Activated CD4-positive, alpha-beta T cell treated with anti-CD3 and anti-CD28 coated beads for 36 hours (primary cell): ENCODE results near the gene CFL2. TPM values are rescaled to one million over a fixed set of nuclear protein-coding genes. Genes with fewer than 3 reads are reported as not detected.
A peak's percentile ranks its signal among the peaks of the same experiment; 100 is the strongest.
"Not testable (repeated sequence)": the region's sequence is repeated elsewhere in the genome, so short reads cannot be mapped to it uniquely, and the experiment has no call there.

ENCODE experiments used
- ATAC-seq: fragments of 200-7000 bp; cut with Tn5 transposase; one replicate; pipeline ENCODE4 v1.10.0; 2021; ENCODE audit warnings: mild to moderate bottlenecking, moderate library complexity
- CTCF ChIA-PET: fragments of 350-600 bp; sonication (Branson Sonifier 250); formaldehyde crosslinking; loops from one replicate; lab custom pipeline; 2021; ENCODE audit warnings: antibody characterized with exemption; lab: Charles Lee
- POLR2A ChIA-PET: fragments of 350-600 bp; sonication (Branson Sonifier 250); formaldehyde crosslinking; loops from one replicate; lab custom pipeline; 2021; ENCODE audit warnings: antibody characterized with exemption, inconsistent platforms; lab: Charles Lee
- DNase-seq: peaks from one replicate; pipeline ENCODE4 v3.0.0-alpha.2; 2020
- H3K27ac Mint-ChIP-seq: one replicate; pipeline ENCODE4 v1.8.0; 2021; ENCODE audit warnings: mixed read lengths
- H3K27me3 Mint-ChIP-seq: one replicate; pipeline ENCODE4 v1.8.0; 2021; ENCODE audit warnings: mixed read lengths
- H3K36me3 Mint-ChIP-seq: one replicate; pipeline ENCODE4 v1.8.0; 2021; ENCODE audit warnings: low read depth, mixed read lengths
- H3K4me1 Mint-ChIP-seq: one replicate; pipeline ENCODE4 v1.8.0; 2021; ENCODE audit warnings: mixed read lengths
- H3K4me3 Mint-ChIP-seq: one replicate; pipeline ENCODE4 v1.8.0; 2021; ENCODE audit warnings: mild to moderate bottlenecking, moderate library complexity, mixed read lengths
- H3K9me3 Mint-ChIP-seq: one replicate; pipeline ENCODE4 v1.8.0; 2021; ENCODE audit warnings: low read depth, mixed read lengths
- intact Hi-C, 2 experiments: fragments of 100-400 bp; cut with DNase I in 1 of 2; cut with micrococcal nuclease in 1 of 2; formaldehyde crosslinking; loops; one replicate each; pipeline versions ENCODE4 v1.14.2 to v1.15.1; 2022 to 2024; cut with DNase I, micrococcal nuclease
- total RNA-seq, 2 experiments: library from RNA; stranded (reverse); gene quantifications; one replicate each; pipeline ENCODE4 v1.2.3, GENCODE V29; 2021

The CFL2 gene
- 1 to 10 TPM; 4.5 to 6.8 TPM for total RNA-seq

- Mint-ChIP-seq H3K36me3 (peaks cover 12% of the 10 kb centered on the region), H3K4me3 (peak within 1 kb of the TSS; percentile 91), H3K27ac (peak within 1 kb of the TSS; percentile 91), H3K4me1 (peaks cover 21% of the 10 kb centered on the region), H3K9me3 (no peaks in the 10 kb centered on the region), H3K27me3 (no peaks in the 10 kb centered on the region)
- DNase-seq (peak; percentile 79), ATAC-seq (peak; percentile 84)
- intact Hi-C loops = loop anchor here (1.0 to 10.0 kb wide), 8 partner anchors 82 to 332 kb away; partner anchors contain the start of genes SNX6 (in 2 of the 2), SRP54 (in 2 of the 2), FAM177A1 (in 1 of the 2) and SPTSSA (in 1 of the 2)
- ChIA-PET POLR2A (interaction anchor here (0.7 to 0.9 kb wide), 4 partner anchors 11 to 1064 kb away, joined by 3 to 4 read pairs (median 3); partner anchors contain the start of gene NFKBIA), CTCF (interaction anchor here (0.5 to 6.9 kb wide), 4 partner anchors 9 to 379 kb away, joined by 3 to 65 read pairs (median 4); no protein-coding TSS in a partner anchor)
Observed at GRCh38 chr14:34714320-34715126, at the start of gene CFL2. CFL2 (minus strand) TSS chr14:34714593; CDS start chr14:34714540, 53 bp downstream.

- no peaks in the 10 kb centered on the region for H3K9me3 Mint-ChIP-seq
- intact Hi-C loops = no loop called here
- DNase-seq = no peak
- no peak overlapping the region for H3K4me3 Mint-ChIP-seq
- ChIA-PET POLR2A (no interaction called here), CTCF (no interaction called here)
- no peaks in the 10 kb centered on the region for H3K27me3 Mint-ChIP-seq
- H3K36me3 Mint-ChIP-seq = peaks cover 30% of the 10 kb centered on the region
- no peaks in the 10 kb centered on the region for H3K4me1 Mint-ChIP-seq
- no peak overlapping the region for H3K27ac Mint-ChIP-seq
- ATAC-seq = no peak
Observed at GRCh38 chr14:34755215-34755614, 40.8 kb upstream of the CFL2 start.

GRCh38 chr14:34754687-34755086 is 40.3 kb upstream of the CFL2 start:
- no peak for ATAC-seq
- H3K9me3 Mint-ChIP-seq = no peaks in the 10 kb centered on the region
- no peak overlapping the region for H3K27ac Mint-ChIP-seq
- ChIA-PET CTCF (no interaction called here), POLR2A (no interaction called here)
- intact Hi-C loops = no loop called here
- H3K36me3 Mint-ChIP-seq = peaks cover 28% of the 10 kb centered on the region
- H3K4me1 Mint-ChIP-seq = no peaks in the 10 kb centered on the region
- no peak overlapping the region for H3K4me3 Mint-ChIP-seq
- H3K27me3 Mint-ChIP-seq = no peaks in the 10 kb centered on the region
- no peak for DNase-seq

GRCh38 chr14:34750670-34751069 is 36.3 kb upstream of the CFL2 start:
- ChIA-PET POLR2A (no interaction called here), CTCF (no interaction called here)
- Mint-ChIP-seq H3K27me3 (no peaks in the 10 kb centered on the region), H3K9me3 (no peaks in the 10 kb centered on the region), H3K36me3 (peaks cover 17% of the 10 kb centered on the region), H3K27ac (no peak overlapping the region), H3K4me3 (no peak overlapping the region), H3K4me1 (no peaks in the 10 kb centered on the region)
- DNase-seq (no peak), ATAC-seq (no peak)
- intact Hi-C loops = no loop called here

GRCh38 chr14:34750233-34750632 is 35.8 kb upstream of the CFL2 start:
- no peaks in the 10 kb centered on the region for H3K27me3 Mint-ChIP-seq
- H3K4me1 Mint-ChIP-seq = no peaks in the 10 kb centered on the region
- intact Hi-C loops = no loop called here
- ChIA-PET CTCF (no interaction called here), POLR2A (no interaction called here)
- peaks cover 13% of the 10 kb centered on the region for H3K36me3 Mint-ChIP-seq
- no peak overlapping the region for H3K4me3 Mint-ChIP-seq
- H3K27ac Mint-ChIP-seq = no peak overlapping the region
- ATAC-seq = no peak
- no peaks in the 10 kb centered on the region for H3K9me3 Mint-ChIP-seq
- no peak for DNase-seq

GRCh38 chr14:34749408-34749807 is 35.0 kb upstream of the CFL2 start:
- CTCF ChIA-PET = interaction anchor here (0.6 to 2.2 kb wide), 5 partner anchors 16 to 353 kb away, joined by 3 to 16 read pairs (median 3); no protein-coding TSS in a partner anchor
- DNase-seq (no peak), ATAC-seq (no peak)
- intact Hi-C loops = no loop called here
- Mint-ChIP-seq H3K27me3 (no peaks in the 10 kb centered on the region), H3K4me1 (no peaks in the 10 kb centered on the region), H3K27ac (no peak overlapping the region), H3K36me3 (peaks cover 10% of the 10 kb centered on the region), H3K9me3 (no peaks in the 10 kb centered on the region), H3K4me3 (no peak overlapping the region)
- POLR2A ChIA-PET = no interaction called here

GRCh38 chr14:34742270-34743115 is 28.1 kb upstream of the CFL2 start:
- Mint-ChIP-seq H3K4me3 (no peak overlapping the region), H3K27me3 (no peaks in the 10 kb centered on the region), H3K36me3 (no peaks in the 10 kb centered on the region), H3K4me1 (peaks cover 12% of the 10 kb centered on the region), H3K27ac (no peak overlapping the region), H3K9me3 (peaks cover 3% of the 10 kb centered on the region)
- POLR2A ChIA-PET = no interaction called here
- DNase-seq (no peak), ATAC-seq (no peak)
- intact Hi-C loops = no loop called here
- CTCF ChIA-PET = interaction anchor here (1.5 to 1.8 kb wide), 2 partner anchors 19 to 72 kb away, joined by 5 read pairs; no protein-coding TSS in a partner anchor

GRCh38 chr14:34741840-34742239 is 27.4 kb upstream of the CFL2 start:
- no peak for ATAC-seq
- Mint-ChIP-seq H3K9me3 (peaks cover 3% of the 10 kb centered on the region), H3K4me3 (no peak overlapping the region), H3K36me3 (no peaks in the 10 kb centered on the region), H3K4me1 (peaks cover 12% of the 10 kb centered on the region), H3K27me3 (no peaks in the 10 kb centered on the region), H3K27ac (no peak overlapping the region)
- intact Hi-C loops = no loop called here
- ChIA-PET CTCF (interaction anchor here (0.5 to 1.8 kb wide), 3 partner anchors 19 to 72 kb away, joined by 3 to 5 read pairs (median 5); no protein-coding TSS in a partner anchor), POLR2A (no interaction called here)
- DNase-seq = no peak

- intact Hi-C loops, CTCF ChIA-PET, H3K27ac Mint-ChIP-seq, H3K36me3 Mint-ChIP-seq, H3K4me3 Mint-ChIP-seq, H3K9me3 Mint-ChIP-seq, DNase-seq, POLR2A ChIA-PET, ATAC-seq, H3K27me3 Mint-ChIP-seq: not testable (repeated sequence)
- peaks cover 12% of the 10 kb centered on the region for H3K4me1 Mint-ChIP-seq
Observed at GRCh38 chr14:34740139-34740538, 25.7 kb upstream of the CFL2 start.

GRCh38 chr14:34737079-34737478 is 22.7 kb upstream of the CFL2 start:
- H3K36me3 Mint-ChIP-seq = not testable (repeated sequence)

GRCh38 chr14:34733245-34733644 is 18.9 kb upstream of the CFL2 start:
- CTCF ChIA-PET = interaction anchor here (0.8 to 3.5 kb wide), 6 partner anchors 8 to 61 kb away, joined by 3 to 23 read pairs (median 4); no protein-coding TSS in a partner anchor
- no peak for DNase-seq
- ATAC-seq = no peak
- POLR2A ChIA-PET = no interaction called here
- intact Hi-C loops = no loop called here
- no peak overlapping the region for H3K27ac Mint-ChIP-seq
- no peaks in the 10 kb centered on the region for H3K36me3 Mint-ChIP-seq
- H3K27me3 Mint-ChIP-seq = peaks cover 2% of the 10 kb centered on the region
- H3K4me1 Mint-ChIP-seq = no peaks in the 10 kb centered on the region
- H3K4me3 Mint-ChIP-seq = no peak overlapping the region
- H3K9me3 Mint-ChIP-seq = no peaks in the 10 kb centered on the region

More at GRCh38 chr14:34737079-34737478, 22.7 kb upstream of the CFL2 start:
- POLR2A ChIA-PET, ATAC-seq, DNase-seq, H3K4me3 Mint-ChIP-seq, H3K27ac Mint-ChIP-seq, H3K27me3 Mint-ChIP-seq, H3K9me3 Mint-ChIP-seq, H3K4me1 Mint-ChIP-seq, intact Hi-C loops: not testable (repeated sequence)
- CTCF ChIA-PET = interaction anchor here (1.2 kb wide), 1 partner anchor 21 kb away, joined by 3 read pairs; no protein-coding TSS in a partner anchor
